Activated naive CD8-positive, alpha-beta T cell treated with anti-CD3 and anti-CD28 coated beads, Interleukin-2, amount 50 U/mL, for 24 hours (primary cell): ENCODE measurements around the gene ANO5.

Source experiments
- ATAC-seq: fragments of 150-1000 bp; cut with Tn5 transposase; one replicate; pipeline ENCODE4 v1.10.0; 2021
- DNase-seq: peaks from one replicate; pipeline ENCODE4 v3.0.0; 2021
- H3K27ac Mint-ChIP-seq: one replicate; pipeline ENCODE4 v1.8.0; 2021; ENCODE audit warnings: mild to moderate bottlenecking, mixed read lengths
- H3K27me3 Mint-ChIP-seq: one replicate; pipeline ENCODE4 v1.8.0; 2021; ENCODE audit warnings: mixed read lengths
- H3K36me3 Mint-ChIP-seq: one replicate; pipeline ENCODE4 v1.8.0; 2021; ENCODE audit warnings: low read depth, mixed read lengths
- H3K4me1 Mint-ChIP-seq: one replicate; pipeline ENCODE4 v1.8.0; 2021; ENCODE audit warnings: mixed read lengths
- H3K4me3 Mint-ChIP-seq: one replicate; pipeline ENCODE4 v1.8.0; 2021; ENCODE audit warnings: mild to moderate bottlenecking, moderate library complexity, mixed read lengths
- H3K9me3 Mint-ChIP-seq: one replicate; pipeline ENCODE4 v1.8.0; 2021; ENCODE audit warnings: mixed read lengths

Gene ANO5

GRCh38 chr11:22192642-22193347 is at the start of gene ANO5:
Gene ANO5 (plus strand): TSS chr11:22193085. CDS start chr11:22193493, 408 bp downstream.
- H3K4me3 Mint-ChIP-seq, result peak within 1 kb of the TSS; percentile 42
- no peaks in the 10 kb centered on the region for H3K9me3 Mint-ChIP-seq
- DNase-seq, result peak; percentile 8
- H3K27ac Mint-ChIP-seq, result no peak within 1 kb of the TSS
- no peaks in the 10 kb centered on the region for H3K36me3 Mint-ChIP-seq
- H3K4me1 Mint-ChIP-seq, result peaks cover 8% of the 10 kb centered on the region
- peak; percentile 36 for ATAC-seq
- peaks cover 35% of the 10 kb centered on the region for H3K27me3 Mint-ChIP-seq

- Mint-ChIP-seq H3K27ac (no peak overlapping the region), H3K4me3 (no peak overlapping the region), H3K4me1 (no peaks in the 10 kb centered on the region), H3K27me3 (no peaks in the 10 kb centered on the region), H3K9me3 (peaks cover 4% of the 10 kb centered on the region), H3K36me3 (no peaks in the 10 kb centered on the region)
- DNase-seq (no peak), ATAC-seq (no peak)
These were observed 41.2 kb upstream of the ANO5 start for GRCh38 chr11:22151649-22152197.

- no peak overlapping the region for H3K4me3 Mint-ChIP-seq
These were observed 35.4 kb upstream of the ANO5 start for GRCh38 chr11:22157531-22157930.

GRCh38 chr11:22161489-22161888 is 31.4 kb upstream of the ANO5 start:
- no peak for DNase-seq

More at GRCh38 chr11:22157531-22157930, 35.4 kb upstream of the ANO5 start:
- DNase-seq, result no peak
- H3K36me3 Mint-ChIP-seq, result no peaks in the 10 kb centered on the region
- no peaks in the 10 kb centered on the region for H3K4me1 Mint-ChIP-seq
- no peak overlapping the region for H3K27ac Mint-ChIP-seq
- H3K9me3 Mint-ChIP-seq, result peaks cover 3% of the 10 kb centered on the region
- H3K27me3 Mint-ChIP-seq, result no peaks in the 10 kb centered on the region
- ATAC-seq, result no peak

DNA sequence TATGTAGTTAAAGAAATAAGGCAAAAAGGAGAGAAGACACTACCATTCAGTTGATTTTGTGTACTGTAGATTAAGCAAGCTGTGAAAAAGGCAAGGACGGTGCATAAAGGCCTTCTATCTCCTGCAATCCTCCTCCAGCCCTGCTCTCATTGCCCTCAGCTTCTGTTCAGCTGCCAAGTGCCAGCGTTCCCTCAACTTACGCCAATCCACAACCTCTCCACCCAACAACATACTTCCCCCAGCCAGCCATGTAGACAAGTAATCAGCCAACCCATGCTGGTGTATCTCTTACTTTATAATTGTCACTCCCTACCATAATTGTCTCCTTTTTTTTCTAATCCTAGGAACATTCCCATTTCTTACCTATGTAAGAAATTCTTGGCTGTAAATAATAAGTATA is 30.1 kb upstream of the ANO5 start:
- no peak for ATAC-seq
- DNase-seq, result no peak
- no peaks in the 10 kb centered on the region for H3K36me3 Mint-ChIP-seq
- H3K9me3 Mint-ChIP-seq, result peaks cover 3% of the 10 kb centered on the region
- H3K27me3 Mint-ChIP-seq, result no peaks in the 10 kb centered on the region
- H3K4me1 Mint-ChIP-seq, result no peaks in the 10 kb centered on the region
- no peak overlapping the region for H3K27ac Mint-ChIP-seq
- no peak overlapping the region for H3K4me3 Mint-ChIP-seq

More at GRCh38 chr11:22161489-22161888, 31.4 kb upstream of the ANO5 start:
- Mint-ChIP-seq H3K36me3 (no peaks in the 10 kb centered on the region), H3K27ac (no peak overlapping the region), H3K4me1 (no peaks in the 10 kb centered on the region), H3K27me3 (no peaks in the 10 kb centered on the region), H3K9me3 (peaks cover 3% of the 10 kb centered on the region), H3K4me3 (no peak overlapping the region)
- ATAC-seq, result no peak

DNA sequence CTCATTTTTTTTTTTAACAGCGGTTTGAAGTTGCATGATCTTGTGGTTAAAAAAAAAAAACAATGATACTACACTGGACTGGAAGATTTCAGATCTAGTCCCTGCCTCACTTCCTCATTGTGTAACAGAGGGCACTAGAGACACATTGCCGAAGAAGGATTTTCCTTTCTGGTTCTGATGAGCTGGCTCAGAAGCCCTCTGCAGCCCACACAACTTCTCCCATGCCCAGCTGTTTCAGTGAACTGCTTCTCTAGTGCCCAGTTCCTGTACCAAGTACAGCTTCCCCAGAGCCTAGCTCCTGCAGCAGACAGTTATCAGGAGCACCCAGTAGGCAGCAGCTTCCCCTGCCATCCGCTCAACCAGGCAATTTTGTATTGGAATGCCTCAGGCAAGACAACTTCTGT is 29.5 kb upstream of the ANO5 start:
- no peak overlapping the region for H3K27ac Mint-ChIP-seq
- no peaks in the 10 kb centered on the region for H3K27me3 Mint-ChIP-seq
- H3K4me3 Mint-ChIP-seq, result no peak overlapping the region
- H3K36me3 Mint-ChIP-seq, result no peaks in the 10 kb centered on the region
- H3K9me3 Mint-ChIP-seq, result peaks cover 3% of the 10 kb centered on the region
- DNase-seq, result no peak
- ATAC-seq, result no peak
- no peaks in the 10 kb centered on the region for H3K4me1 Mint-ChIP-seq

DNA sequence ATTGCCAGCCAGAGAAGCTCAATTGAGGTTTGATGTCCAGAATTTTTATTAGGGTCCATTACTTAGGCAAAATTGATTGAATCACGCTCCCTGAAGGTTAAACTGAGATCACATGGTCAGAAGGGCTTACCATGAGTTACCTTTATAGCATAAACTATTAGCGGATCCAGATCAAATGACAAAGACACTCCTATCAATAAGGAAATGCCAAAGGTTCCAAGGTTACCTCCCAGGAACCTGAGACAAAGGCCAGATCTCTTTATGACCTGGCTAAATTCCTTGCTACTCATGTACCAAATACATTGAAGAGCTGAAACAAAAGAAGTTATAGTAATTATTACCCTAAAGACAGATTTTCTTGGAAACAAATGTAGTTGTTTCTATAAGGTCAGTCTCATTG is 27.8 kb upstream of the ANO5 start:
- no peaks in the 10 kb centered on the region for H3K4me1 Mint-ChIP-seq
- DNase-seq, result no peak
- no peaks in the 10 kb centered on the region for H3K36me3 Mint-ChIP-seq
- peaks cover 3% of the 10 kb centered on the region for H3K9me3 Mint-ChIP-seq
- no peaks in the 10 kb centered on the region for H3K27me3 Mint-ChIP-seq
- H3K4me3 Mint-ChIP-seq, result no peak overlapping the region
- ATAC-seq, result no peak
- H3K27ac Mint-ChIP-seq, result no peak overlapping the region

- Mint-ChIP-seq H3K9me3 (peaks cover 3% of the 10 kb centered on the region), H3K27ac (no peak overlapping the region), H3K4me3 (no peak overlapping the region), H3K36me3 (no peaks in the 10 kb centered on the region), H3K27me3 (peaks cover 3% of the 10 kb centered on the region), H3K4me1 (no peaks in the 10 kb centered on the region)
- DNase-seq, result no peak
- no peak for ATAC-seq
These were observed 26.9 kb upstream of the ANO5 start for GRCh38 chr11:22165759-22166513.

DNA sequence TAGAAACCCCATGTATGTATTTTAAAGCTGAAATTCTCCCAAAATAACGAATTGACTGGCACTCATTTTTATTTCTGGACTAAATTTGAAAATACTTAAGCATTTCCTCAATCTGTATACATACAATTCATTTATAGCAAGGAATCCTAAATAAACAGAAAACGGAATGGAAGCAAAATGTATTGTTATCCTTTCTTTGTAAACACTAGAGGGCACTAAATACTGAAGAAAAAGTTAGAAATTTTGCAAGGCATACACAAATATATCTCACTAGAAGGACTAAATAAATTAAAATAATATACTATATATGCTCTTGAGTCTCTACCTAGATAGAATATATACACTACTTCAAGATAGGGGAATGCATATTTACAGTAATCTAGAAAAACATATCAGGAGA is 23.1 kb upstream of the ANO5 start:
- H3K9me3 Mint-ChIP-seq, result no peaks in the 10 kb centered on the region
- H3K27ac Mint-ChIP-seq, result no peak overlapping the region
- no peak for DNase-seq
- no peaks in the 10 kb centered on the region for H3K36me3 Mint-ChIP-seq
- peaks cover 3% of the 10 kb centered on the region for H3K27me3 Mint-ChIP-seq
- no peak overlapping the region for H3K4me3 Mint-ChIP-seq
- H3K4me1 Mint-ChIP-seq, result no peaks in the 10 kb centered on the region
- no peak for ATAC-seq

GRCh38 chr11:22173532-22173931 is 19.4 kb upstream of the ANO5 start:
- Mint-ChIP-seq H3K36me3 (no peaks in the 10 kb centered on the region), H3K9me3 (no peaks in the 10 kb centered on the region), H3K4me1 (no peaks in the 10 kb centered on the region), H3K27ac (no peak overlapping the region), H3K4me3 (no peak overlapping the region), H3K27me3 (peaks cover 4% of the 10 kb centered on the region)
- ATAC-seq (no peak), DNase-seq (no peak)

DNA sequence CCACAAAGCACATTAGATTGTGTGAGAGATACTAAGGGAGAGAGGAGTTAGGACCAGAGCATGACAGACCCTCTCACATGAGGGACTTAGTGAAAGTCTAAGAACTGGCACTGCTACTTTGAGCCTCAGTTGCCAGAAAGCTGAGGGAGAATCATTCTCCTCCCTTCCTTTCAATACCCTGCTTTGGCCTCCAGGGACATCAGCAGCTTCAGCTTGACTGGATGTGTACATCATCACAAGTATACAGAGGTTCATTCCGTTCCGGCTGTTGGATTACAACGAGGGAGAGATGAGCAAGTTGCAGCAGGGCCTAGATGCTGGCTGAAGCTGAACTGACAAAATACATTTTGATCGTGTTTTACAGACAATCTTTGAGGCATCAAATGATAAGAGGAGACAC is 15.7 kb upstream of the ANO5 start:
- H3K4me3 Mint-ChIP-seq, result no peak overlapping the region
- H3K27me3 Mint-ChIP-seq, result peaks cover 4% of the 10 kb centered on the region
- H3K36me3 Mint-ChIP-seq, result no peaks in the 10 kb centered on the region
- ATAC-seq, result no peak
- DNase-seq, result no peak
- no peaks in the 10 kb centered on the region for H3K9me3 Mint-ChIP-seq
- H3K4me1 Mint-ChIP-seq, result no peaks in the 10 kb centered on the region
- H3K27ac Mint-ChIP-seq, result no peak overlapping the region

GRCh38 chr11:22179626-22180025 is 13.3 kb upstream of the ANO5 start:
- Mint-ChIP-seq H3K27me3 (peaks cover 4% of the 10 kb centered on the region), H3K27ac (no peak overlapping the region), H3K4me1 (no peaks in the 10 kb centered on the region), H3K36me3 (no peaks in the 10 kb centered on the region), H3K4me3 (no peak overlapping the region), H3K9me3 (no peaks in the 10 kb centered on the region)
- ATAC-seq, result no peak
- DNase-seq, result no peak

DNA sequence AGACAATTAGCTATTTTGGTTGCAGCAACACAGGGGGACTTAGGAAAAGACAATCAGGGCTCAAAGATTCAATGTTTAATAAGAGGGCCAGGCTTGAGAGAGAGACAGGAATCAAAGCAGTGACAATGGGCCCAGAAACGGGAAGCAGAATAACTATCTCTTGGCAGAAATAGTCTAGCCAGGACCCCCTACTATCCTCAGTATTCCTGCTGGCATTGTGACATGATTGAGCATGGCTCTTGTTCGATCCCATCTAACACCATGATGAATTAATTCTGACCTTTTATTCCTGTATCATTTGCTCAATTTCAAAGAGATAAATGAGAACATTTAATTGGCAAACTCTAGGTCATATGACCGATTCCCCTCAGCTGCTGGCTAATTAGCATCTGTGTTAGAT is 12.8 kb upstream of the ANO5 start:
- Mint-ChIP-seq H3K27ac (no peak overlapping the region), H3K9me3 (no peaks in the 10 kb centered on the region), H3K27me3 (peaks cover 4% of the 10 kb centered on the region), H3K4me3 (no peak overlapping the region), H3K4me1 (no peaks in the 10 kb centered on the region), H3K36me3 (no peaks in the 10 kb centered on the region)
- ATAC-seq (no peak), DNase-seq (no peak)

DNA sequence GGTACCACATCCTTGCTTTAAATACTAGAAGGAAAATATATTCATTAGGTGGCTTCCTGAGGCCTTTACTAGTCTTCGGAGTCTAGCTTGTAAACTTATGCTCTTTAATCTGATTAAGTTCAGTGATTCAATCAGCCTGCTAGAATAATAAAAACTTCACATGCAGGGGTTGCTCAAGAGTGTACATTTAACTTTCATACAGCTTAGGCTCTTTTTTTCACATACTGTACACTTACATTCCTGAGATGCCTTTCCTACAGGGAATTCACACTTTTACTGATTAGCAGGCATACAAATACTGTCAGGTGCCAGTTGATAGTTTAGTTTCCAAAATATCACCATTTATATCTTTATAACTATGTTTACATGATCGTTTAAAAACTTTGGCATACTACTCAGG is 3.2 kb upstream of the ANO5 start:
- no peak overlapping the region for H3K4me3 Mint-ChIP-seq
- H3K9me3 Mint-ChIP-seq, result no peaks in the 10 kb centered on the region
- ATAC-seq (no peak), DNase-seq (no peak)
- peaks cover 32% of the 10 kb centered on the region for H3K27me3 Mint-ChIP-seq
- peaks cover 8% of the 10 kb centered on the region for H3K4me1 Mint-ChIP-seq
- no peaks in the 10 kb centered on the region for H3K36me3 Mint-ChIP-seq
- H3K27ac Mint-ChIP-seq, result no peak overlapping the region

DNA sequence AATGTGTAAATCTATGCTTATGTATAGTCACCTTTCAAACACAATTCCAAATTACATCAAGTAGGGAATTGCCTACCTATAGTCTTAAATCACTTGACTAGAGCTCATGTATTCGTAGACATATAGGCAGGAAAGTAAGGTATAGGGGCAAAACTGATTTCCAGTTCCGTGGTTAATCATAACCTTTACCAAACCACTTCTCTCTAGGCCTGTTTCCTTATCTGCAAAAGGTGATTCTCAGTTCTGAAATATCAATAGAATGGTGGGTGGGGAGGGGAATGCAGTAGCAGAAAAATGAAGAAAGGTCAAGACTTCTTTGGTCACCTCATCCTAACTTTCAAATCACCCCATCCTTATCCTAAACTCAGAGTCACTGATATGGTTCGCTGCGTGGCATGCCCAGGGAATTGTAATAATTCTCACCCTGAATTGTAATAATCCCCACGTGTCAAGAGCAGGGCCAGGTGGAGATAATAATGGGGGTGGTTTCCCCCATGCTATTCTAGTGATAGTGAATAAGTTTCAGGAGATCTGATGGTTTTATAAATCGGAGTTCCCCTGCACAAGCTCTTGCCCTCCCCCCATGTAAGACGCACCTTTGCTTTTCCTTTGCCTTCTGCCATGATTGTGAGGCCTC is 1.9 kb upstream of the ANO5 start:
- ATAC-seq (no peak), DNase-seq (no peak)
- Mint-ChIP-seq H3K27ac (no peak overlapping the region), H3K27me3 (peaks cover 35% of the 10 kb centered on the region), H3K4me3 (no peak overlapping the region), H3K36me3 (no peaks in the 10 kb centered on the region), H3K9me3 (no peaks in the 10 kb centered on the region), H3K4me1 (peaks cover 8% of the 10 kb centered on the region)
